Measurements from ENCODE around the gene KATNAL1.
"Not testable (repeated sequence)": the region's sequence is repeated elsewhere in the genome, so short reads cannot be mapped to it uniquely, and the experiment has no call there.

The KATNAL1 gene

DNA sequence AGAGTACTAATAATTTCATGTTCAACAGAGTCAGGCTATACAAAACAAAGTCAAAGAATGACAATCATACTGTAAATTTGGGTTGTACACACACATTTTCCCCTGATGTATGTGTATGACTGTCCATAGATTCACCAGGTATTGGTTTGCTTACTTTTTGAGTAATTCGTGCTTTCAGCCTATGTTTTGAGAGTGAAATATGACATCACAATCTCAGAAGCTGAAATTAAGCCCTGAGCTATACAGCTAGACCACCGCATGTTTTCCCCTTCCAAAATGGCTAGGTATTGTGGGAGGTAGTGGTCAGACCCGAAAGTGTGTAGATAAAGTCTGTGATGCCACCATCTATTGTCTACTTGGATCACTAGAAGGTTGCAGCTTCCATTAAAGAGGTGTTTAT is 102.8 kb downstream of the KATNAL1 start:
- no peak for DNase-seq

GRCh38 chr13:30196025-30196424 is 111.3 kb downstream of the KATNAL1 start:
- peak; percentile 92 for DNase-seq

DNA sequence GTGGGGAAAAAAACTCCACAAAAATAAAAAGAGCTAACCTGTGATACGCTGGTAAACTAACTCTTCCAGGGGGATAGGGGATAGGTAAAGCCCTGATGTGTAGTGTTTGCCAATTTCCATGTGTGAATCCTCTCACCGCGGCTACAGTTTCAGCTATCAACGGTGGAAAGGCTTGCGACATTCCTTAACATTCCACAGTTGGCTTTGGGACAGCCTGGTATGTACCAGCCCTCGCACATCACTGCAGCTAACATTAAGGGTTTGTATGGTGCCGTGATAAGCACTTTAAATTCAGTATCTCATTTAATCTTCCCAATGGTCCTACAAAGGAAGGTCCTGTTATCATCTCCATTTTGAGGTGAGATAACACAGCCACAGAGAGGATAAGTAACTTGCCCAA is 112.4 kb downstream of the KATNAL1 start:
- DNase-seq: no peak

DNA sequence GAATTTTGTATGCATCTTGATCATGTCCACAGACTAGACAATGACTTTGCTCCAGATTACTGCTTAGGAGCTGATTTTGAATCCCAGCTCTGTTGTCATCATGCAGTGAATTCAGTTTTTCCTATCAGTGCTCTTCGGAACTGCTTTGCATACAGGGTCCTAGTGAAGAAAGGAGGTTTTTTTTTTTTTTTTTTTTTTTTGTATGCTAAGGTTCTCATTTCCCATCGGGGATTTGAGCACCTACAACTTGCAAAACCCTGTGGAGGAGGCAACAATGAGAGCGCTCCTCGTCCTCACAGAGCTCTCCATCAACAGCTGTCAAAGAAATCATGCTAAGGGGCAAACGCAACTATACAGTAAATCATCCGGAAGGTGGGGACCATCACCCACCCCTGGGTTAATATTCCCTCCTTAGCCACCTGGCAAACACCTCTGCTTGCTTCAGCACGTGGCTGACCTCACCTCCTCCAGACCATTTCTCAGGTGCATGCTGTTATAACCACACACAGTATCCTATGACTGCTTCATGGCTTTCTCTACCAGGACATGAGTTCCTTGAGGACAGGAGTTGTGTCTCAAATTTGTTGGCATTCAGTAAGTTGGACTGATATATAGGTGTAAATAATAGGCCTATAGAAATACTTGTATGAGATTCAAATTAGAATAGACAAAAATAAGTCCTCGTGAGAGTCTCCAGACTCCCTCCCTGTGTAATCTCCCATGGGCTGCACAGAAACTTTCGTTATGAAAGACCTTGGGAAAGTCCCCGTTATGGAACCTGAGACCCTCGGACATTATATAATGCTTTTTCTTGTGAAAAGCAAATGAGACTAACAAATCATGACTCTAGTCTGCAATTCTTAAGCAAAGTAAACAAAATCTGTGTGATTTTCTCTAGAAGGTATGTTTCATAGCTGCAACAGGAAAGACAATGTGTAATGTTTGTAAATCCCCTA is 113.8 kb downstream of the KATNAL1 start:
- DNase-seq: peak; percentile 37

DNA sequence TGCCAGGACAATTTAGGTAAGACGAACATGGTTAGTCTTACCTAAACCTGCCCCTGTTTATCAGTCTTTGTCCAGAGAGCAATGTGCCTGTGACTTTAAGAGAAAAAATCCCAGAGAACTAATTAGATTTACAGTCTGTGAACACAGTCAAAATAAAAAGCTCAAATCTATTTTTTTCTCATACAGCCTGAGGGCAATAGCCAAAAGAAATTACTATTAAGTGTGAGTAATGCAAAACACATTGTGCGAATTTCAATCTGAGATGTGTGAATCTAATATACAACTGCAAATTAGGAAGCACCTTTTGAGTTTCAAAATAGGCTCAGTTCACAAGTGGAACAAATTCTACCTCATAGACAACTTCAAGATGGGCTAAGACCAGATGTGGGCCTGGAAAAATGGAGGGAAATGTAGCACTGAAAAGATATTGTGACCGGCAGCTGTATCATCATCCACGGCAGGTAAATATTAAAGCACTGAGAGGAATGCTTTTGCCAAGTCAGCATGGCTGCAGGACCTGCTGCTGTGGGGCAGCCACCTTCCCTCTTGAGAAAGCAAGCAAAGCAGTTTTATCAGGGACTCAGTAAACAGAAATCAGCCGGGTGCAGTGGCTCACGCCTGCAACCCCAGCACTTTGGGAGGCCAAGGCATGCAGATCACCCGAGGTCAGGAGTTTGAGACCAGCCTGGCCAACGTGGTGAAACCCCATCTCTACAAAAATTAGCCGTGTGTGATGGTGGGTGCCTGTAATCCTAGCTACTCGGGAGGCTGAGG is 114.8 kb downstream of the KATNAL1 start:
- peak; percentile 60 for DNase-seq

- no peak for DNase-seq
These were observed 115.8 kb downstream of the KATNAL1 start for GRCh38 chr13:30191491-30192100.

GRCh38 chr13:30186634-30187415 is 120.5 kb downstream of the KATNAL1 start:
- DNase-seq: peak; percentile 91

DNA sequence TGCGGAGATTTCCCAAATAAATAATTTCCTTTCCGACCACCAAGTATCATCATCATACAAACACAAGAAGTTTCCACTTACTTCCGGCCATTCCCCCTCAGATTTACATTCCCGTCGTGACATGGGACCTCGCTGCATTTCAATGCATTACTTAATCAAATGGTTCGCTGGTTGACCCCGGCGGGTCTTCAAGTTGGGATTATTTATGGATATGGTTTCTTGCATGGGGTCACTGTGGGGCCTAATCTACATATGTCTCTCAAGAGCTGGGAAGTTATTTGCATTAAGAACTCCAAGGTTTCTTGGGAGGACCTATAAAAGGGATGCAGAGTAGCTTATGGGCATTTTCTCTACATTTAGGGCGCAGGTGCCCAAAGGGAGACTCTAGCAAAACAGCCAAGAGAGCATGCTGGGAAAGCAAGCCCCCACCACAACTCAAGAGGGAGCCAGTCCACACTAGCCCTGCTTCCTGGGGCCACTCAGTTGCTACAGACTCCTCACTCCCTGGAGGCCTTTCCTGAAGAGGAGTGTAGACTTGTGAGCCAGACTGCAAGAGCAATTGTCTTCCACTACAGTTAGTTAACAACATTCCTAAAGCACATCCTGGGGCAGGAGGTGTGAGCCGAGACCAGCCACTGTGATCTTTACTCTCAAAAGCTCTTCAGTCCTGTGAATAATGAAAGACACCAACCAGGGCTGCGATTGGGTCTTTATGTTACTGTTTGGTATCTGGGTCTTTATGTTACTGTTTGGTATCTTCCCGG is 125.3 kb downstream of the KATNAL1 start:
- no peak for DNase-seq

DNA sequence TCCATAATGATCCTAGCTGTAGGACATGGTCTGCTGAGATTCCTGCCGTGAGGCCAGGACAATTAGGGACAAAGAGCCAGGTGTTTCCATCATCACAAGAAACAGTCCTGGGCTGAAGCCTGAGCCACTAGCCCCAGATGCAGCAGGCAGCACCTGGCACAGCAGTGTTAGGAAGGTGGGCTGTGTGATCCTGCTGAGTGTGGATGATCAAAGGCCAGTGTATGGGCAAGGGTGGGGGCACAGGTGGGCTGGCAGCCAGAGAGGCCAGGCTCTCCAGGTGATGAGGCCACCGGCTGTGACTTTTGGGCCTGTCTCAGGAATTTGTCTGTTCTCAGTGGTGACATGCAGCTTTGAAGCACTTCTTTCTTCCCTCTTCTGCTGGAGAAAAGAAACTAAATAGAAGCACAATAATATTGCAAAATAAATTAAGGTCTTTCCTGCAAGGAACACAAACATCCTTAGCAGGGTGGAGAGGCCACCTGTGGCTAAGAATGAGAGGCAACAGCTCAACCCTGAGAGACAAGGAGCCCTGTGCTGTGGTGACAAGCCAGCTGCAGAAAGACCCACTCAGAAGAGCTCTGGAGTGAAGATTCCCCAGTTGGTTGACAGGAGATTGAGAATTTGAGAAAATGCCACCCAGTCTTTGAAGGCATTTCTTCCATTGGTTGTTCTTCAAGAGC is 127.6 kb downstream of the KATNAL1 start:
- DNase-seq: peak; percentile 96

- peak; percentile 35 for DNase-seq
These were observed 128.4 kb downstream of the KATNAL1 start for GRCh38 chr13:30178976-30179375.

- no peak for DNase-seq
These were observed 132.2 kb downstream of the KATNAL1 start for GRCh38 chr13:30175166-30175565.

- not testable (repeated sequence) for DNase-seq
These were observed 133.1 kb downstream of the KATNAL1 start for GRCh38 chr13:30174250-30174649.

GRCh38 chr13:30173303-30173610 is 134.1 kb downstream of the KATNAL1 start:
- no peak for DNase-seq

DNA sequence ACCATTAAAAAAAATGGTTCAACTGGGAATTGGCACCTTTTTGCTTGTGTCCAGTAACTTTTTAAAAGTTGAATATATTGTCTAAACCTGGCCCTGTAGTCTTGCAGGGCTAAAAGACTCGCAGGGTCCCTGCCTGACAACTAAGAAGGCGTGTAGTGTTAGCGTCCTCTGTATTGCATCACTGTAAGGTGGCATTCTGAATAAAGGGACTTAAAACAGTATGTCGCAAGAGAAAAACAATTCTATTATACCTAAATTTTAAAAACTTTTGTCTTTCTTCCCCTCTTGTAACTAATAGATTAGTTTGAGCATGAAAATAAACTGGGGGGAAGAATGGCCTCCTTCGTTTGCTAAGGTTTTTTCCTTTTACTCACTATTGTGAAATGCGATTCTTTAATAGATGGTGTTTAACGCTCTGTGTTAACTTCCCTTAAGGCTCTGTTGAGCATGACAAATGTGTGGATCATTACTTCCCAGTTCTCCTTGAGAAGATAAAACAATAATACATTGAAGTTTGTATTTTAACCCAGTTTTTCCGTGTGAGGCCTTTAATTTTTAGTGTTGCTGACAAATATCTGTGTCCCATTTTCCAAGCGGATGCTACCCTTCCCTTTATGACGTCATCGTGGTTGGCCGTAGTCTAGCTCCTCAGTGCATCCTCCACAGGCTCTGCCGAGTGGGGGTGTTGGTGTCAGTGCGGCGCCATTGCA is 134.6 kb downstream of the KATNAL1 start:
- DNase-seq: no peak

DNA sequence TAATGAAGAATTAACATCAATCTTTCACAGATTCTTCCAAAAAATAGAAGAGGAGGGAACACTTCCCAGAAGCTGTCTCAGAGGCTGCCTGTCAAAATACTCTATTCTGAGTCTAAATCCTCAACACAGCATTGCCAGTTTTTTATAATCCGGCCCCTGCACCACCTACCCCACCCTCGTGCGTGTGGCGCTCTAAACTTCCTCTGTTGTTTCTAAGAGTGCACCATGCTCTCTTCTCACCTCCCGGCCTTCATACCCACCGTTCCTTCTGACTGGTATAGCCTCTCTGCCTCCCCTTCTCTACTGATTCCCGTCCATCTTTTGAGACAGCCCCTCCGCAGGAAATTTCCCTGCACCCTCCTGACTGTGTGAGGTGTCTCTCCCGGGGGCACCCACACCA is 136.8 kb downstream of the KATNAL1 start:
- no peak for DNase-seq

- DNase-seq: no peak
These were observed 137.9 kb downstream of the KATNAL1 start for GRCh38 chr13:30169442-30169841.

DNA sequence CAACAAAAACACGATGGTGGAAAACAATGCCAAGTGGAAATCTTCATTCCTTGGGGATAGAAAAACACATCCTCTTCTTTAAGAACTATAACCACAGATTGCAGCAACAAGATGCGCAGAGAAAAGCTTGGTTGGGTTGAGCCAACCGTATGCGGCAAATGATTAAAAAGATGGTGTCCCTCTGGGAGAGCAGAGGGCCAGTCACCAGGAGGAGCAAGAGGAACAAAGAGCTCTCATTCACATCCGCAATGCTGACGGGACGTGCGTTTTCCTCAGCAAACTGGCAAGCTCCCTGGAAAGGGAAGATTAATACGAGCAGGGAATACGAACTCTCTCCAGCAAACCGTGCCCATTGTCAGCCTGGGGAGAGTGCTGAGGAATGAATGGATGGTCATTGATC is 141.6 kb downstream of the KATNAL1 start:
- DNase-seq: no peak

GRCh38 chr13:30165071-30165470 is 142.3 kb downstream of the KATNAL1 start:
- no peak for DNase-seq

GRCh38 chr13:30164146-30164545 is 143.2 kb downstream of the KATNAL1 start:
- no peak for DNase-seq

DNA sequence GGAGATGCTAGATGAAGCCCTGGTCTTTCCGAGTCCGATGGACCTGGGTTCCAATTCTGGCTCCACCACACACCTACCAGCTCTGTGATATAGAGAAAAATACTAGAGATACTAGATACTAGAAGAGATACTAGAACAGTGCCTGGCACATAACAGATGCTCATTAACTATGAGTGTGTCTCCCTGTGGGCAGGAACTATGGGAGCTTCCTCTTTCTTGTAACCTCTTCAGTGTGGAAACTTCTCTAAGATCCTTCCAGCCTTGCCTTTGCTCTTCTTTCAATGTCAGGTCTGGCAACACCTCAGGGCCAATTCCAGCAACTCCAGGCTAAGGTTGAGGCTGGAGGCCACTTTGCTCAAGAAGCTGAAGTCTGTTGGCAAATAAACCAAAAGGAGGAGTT is 143.9 kb downstream of the KATNAL1 start:
- DNase-seq: no peak

GRCh38 chr13:30159446-30159839 is 147.9 kb downstream of the KATNAL1 start:
- DNase-seq: peak; percentile 19

All from NCI-H69 (cell line).